HFFc6 (cell line): ENCODE measurements around the gene GNAT1. TPM values are rescaled to one million over a fixed set of nuclear protein-coding genes. Genes with fewer than 3 reads are reported as not detected.
"Not testable (repeated sequence)": the region's sequence is repeated elsewhere in the genome, so short reads cannot be mapped to it uniquely, and the experiment has no call there.

Experiments used
- DNase-seq: peaks from one replicate; pipeline ENCODE4 v3.0.0-alpha.2; 2018
- H3K27ac Mint-ChIP-seq: 2 replicates; pipeline ENCODE4 v1.8.0; 2020; ENCODE audit warnings: mild to moderate bottlenecking, mixed read lengths
- H3K27me3 Mint-ChIP-seq: 2 replicates; pipeline ENCODE4 v1.8.0; 2021; ENCODE audit warnings: mild to moderate bottlenecking, moderate library complexity, mixed read lengths; ENCODE audit not compliant: insufficient read depth
- H3K36me3 Mint-ChIP-seq: 2 replicates; pipeline ENCODE4 v1.8.0; 2021; ENCODE audit warnings: low read depth, mixed read lengths
- H3K4me1 Mint-ChIP-seq: 2 replicates; pipeline ENCODE4 v1.8.0; 2020; ENCODE audit warnings: low read depth, mixed read lengths
- H3K4me3 Mint-ChIP-seq: 2 replicates; pipeline ENCODE4 v1.8.0; 2020; ENCODE audit warnings: mild to moderate bottlenecking, moderate library complexity, mixed read lengths
- H3K9me3 Mint-ChIP-seq: 2 replicates; pipeline ENCODE4 v1.8.0; 2020; ENCODE audit warnings: mild to moderate bottlenecking, mixed read lengths
- total RNA-seq, 6 experiments: library from RNA; stranded (reverse); fragmentation: NEBNext Ultra II Directional; extraction: Animal tissue kit (Norgen Biotek cat#: 25700); gene quantifications; 2 replicates in 1 of 6; 3 replicates in 5 of 6; pipeline ENCODE4 v1.2.3, GENCODE V29; 2021
- TF ChIP-seq, protein P1 (sequence below): fragments of 200-600 bp; sonication (generic); IDR thresholded peaks from 2 replicates; pipeline ENCODE4 v1.5.0; 2021; ENCODE audit warnings: antibody characterized with exemption, mild to moderate bottlenecking

The GNAT1 gene
- total RNA-seq, 6 experiments from 2014 or later, result not detected

DNA sequence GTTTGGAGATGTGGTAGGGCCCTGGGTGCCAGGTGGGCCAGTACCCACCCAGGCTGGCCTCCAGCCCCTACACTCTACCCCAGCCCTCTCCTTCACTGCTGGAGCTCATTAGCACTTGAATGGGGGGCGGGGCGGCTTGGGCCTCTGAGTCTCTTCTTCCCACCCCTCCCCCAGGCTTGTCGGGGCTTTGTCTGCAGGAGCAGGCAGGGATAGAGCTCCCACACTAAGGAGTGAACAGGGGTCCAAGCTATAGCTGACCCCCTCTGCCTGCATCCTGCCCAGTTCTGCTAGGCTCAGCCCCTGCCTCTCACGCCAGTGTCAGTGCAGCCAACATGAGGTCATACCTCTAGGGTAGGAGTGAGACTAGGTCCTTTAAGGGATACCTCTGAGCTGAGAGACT lies 49.8 kb downstream of the GNAT1 start:
- DNase-seq, result no peak
- TF ChIP-seq, protein P1, sequence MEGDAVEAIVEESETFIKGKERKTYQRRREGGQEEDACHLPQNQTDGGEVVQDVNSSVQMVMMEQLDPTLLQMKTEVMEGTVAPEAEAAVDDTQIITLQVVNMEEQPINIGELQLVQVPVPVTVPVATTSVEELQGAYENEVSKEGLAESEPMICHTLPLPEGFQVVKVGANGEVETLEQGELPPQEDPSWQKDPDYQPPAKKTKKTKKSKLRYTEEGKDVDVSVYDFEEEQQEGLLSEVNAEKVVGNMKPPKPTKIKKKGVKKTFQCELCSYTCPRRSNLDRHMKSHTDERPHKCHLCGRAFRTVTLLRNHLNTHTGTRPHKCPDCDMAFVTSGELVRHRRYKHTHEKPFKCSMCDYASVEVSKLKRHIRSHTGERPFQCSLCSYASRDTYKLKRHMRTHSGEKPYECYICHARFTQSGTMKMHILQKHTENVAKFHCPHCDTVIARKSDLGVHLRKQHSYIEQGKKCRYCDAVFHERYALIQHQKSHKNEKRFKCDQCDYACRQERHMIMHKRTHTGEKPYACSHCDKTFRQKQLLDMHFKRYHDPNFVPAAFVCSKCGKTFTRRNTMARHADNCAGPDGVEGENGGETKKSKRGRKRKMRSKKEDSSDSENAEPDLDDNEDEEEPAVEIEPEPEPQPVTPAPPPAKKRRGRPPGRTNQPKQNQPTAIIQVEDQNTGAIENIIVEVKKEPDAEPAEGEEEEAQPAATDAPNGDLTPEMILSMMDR, result no peak
- H3K4me3 Mint-ChIP-seq, result peak overlapping the region; percentile 57; the same call in 1 of the 2 replicates
- peak overlapping the region; percentile 67 for H3K27ac Mint-ChIP-seq
- H3K9me3 Mint-ChIP-seq, result no peaks in the 10 kb centered on the region
- peaks cover 18% of the 10 kb centered on the region for H3K36me3 Mint-ChIP-seq
- H3K4me1 Mint-ChIP-seq, result peaks cover 68% of the 10 kb centered on the region
- H3K27me3 Mint-ChIP-seq, result peaks cover 4% of the 10 kb centered on the region; the same call in 1 of the 2 replicates

DNA sequence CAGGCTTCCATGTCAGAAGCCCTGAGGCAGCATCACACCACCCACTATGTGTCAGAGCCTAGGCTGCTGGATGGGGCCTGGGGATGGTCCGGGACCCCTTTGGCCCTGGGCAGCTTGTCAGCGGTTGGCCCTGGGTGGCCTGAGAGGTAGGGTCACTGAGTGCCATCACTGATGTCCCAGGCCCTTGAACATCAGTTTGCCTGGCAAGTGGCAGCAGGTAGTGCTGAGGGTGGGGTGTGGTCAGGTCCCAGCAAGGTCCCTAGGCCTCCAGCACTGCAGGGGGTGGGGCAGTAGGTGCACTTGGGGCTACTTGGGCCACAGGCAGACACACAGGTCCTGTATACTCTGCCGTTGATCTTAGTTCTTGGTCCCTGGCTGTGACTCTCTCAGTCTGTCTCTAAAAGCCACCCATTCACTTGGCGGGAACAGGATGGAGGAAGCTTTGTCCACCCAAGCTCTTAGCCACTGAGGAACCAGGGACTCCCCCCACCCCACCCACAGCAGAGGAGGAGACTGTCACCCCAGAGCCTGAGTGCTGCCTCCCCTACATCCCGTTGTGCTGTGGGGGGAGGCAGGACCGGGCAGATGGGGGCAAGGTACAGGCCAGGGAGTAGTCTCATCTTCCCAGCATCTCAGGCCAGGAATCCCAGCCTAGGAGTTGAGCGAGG lies 50.4 kb downstream of the GNAT1 start:
- Mint-ChIP-seq H3K9me3 (no peaks in the 10 kb centered on the region), H3K4me3 (no peak overlapping the region), H3K27ac (peak overlapping the region; percentile 67), H3K27me3 (peaks cover 4% of the 10 kb centered on the region; the same call in 1 of the 2 replicates), H3K4me1 (peaks cover 75% of the 10 kb centered on the region), H3K36me3 (peaks cover 16% of the 10 kb centered on the region)
- TF ChIP-seq, protein P1, result no peak
- DNase-seq, result no peak

DNA sequence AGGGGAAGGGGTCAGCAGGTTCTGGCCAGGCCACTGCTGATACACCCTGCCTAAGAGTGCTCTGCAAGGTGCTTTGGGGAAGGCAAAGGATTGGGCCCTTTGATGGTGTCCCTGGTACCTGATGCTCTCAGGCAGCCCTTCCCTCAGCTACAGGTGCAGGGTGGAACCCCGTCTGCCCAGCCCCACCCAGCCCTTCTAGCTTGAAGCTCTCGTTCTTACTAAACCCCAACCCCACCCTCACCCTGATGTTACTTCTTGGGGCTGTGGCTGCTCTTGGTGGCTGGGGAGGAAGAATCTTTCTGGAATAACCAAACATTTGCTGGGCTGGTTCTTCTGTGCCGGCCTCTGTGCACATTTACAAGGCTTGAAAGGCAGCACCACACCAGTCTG lies 51.0 kb downstream of the GNAT1 start:
- Mint-ChIP-seq H3K36me3 (peaks cover 11% of the 10 kb centered on the region), H3K9me3 (no peaks in the 10 kb centered on the region), H3K4me1 (peaks cover 80% of the 10 kb centered on the region), H3K4me3 (peak overlapping the region; percentile 41; the same call in 1 of the 2 replicates), H3K27me3 (peaks cover 5% of the 10 kb centered on the region; the same call in 1 of the 2 replicates), H3K27ac (peak overlapping the region; percentile 81)
- TF ChIP-seq, protein P1, result no peak
- no peak for DNase-seq

DNA sequence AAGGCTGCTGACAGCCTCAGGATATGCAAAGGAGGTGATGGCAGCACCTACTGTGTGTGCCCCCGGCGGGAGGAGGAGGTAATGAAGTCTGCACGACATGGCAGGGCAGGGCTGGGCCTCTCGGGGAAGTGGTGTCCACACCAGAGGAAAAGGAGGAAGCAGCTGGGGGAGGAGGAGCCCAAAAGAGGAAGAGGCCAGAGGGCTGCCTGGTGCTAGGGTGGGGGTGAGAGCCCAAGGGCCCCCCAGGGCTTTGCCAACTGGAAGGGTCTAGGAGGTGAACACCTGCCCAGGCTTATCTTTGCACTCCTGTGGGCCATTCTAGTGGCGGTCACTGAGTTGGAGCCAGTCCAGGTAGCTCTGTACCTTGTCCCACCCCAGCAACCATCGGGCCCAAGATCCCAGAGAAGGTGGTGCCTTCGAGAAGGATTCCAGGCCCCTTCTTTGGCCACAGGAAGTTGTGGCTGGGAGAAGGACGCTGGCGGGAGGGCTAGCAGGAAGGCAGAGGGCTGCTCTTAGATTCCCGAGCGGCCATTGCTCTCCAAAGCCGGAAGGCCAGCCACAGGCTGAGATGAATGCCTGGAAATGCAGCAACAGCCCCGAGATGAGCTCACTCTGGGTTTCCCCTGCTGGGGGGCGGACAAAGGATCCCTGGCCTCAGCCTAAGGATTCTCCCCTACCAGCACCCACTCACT lies 51.6 kb downstream of the GNAT1 start:
- Mint-ChIP-seq H3K4me1 (peaks cover 82% of the 10 kb centered on the region), H3K9me3 (no peaks in the 10 kb centered on the region), H3K4me3 (peak overlapping the region; percentile 41; the same call in 1 of the 2 replicates), H3K27ac (peak overlapping the region; percentile 96), H3K27me3 (peaks cover 6% of the 10 kb centered on the region; the same call in 1 of the 2 replicates), H3K36me3 (peaks cover 6% of the 10 kb centered on the region)
- TF ChIP-seq, protein P1, result no peak
- no peak for DNase-seq

DNA sequence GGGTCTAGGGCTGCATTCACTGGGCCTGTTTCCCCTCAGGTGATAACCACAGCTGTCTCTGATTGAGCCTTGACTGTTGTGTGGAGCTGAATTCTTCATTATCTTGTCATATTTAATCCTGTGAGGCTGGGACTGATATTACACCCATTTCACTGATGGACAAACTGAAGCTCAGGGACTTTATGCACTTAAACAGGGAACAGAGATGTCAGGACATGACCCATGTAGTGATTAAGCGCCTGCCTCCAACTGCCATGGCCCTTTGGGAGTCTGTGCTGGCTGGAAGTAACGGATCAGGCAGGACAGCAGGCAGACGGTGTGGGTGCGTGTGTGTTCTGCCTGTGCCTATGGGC lies 52.1 kb downstream of the GNAT1 start:
- Mint-ChIP-seq H3K27ac (peak overlapping the region; percentile 96), H3K4me3 (no peak overlapping the region), H3K9me3 (no peaks in the 10 kb centered on the region), H3K27me3 (peaks cover 6% of the 10 kb centered on the region; the same call in 1 of the 2 replicates), H3K4me1 (peaks cover 82% of the 10 kb centered on the region), H3K36me3 (peaks cover 6% of the 10 kb centered on the region; the same call in 1 of the 2 replicates)
- TF ChIP-seq, protein P1, result no peak
- DNase-seq, result no peak

DNA sequence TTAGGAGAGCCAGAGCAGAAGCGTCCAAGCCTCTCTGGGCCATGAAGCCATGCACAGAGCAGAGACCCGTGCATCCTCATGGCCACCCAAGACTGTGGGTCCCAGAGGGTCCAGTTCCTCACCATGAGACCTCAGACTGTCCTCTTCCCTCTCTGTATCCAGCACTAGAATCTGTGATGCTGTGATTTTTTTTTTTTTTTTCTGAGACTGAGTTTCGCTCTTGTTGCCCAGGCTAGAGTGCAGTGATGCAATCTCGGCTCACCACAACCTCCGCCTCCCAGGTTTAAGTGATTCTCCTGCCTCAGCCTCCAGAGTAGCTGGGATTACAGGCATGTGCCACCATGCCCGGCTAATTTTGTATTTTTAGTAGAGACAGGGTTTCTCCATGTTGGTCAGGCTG lies 53.4 kb downstream of the GNAT1 start:
- not testable (repeated sequence) for H3K9me3 Mint-ChIP-seq, H3K36me3 Mint-ChIP-seq, DNase-seq, H3K27me3 Mint-ChIP-seq
- Mint-ChIP-seq H3K4me3 (peak overlapping the region; percentile 82; the same call in 1 of the 2 replicates), H3K4me1 (peaks cover 82% of the 10 kb centered on the region), H3K27ac (peak overlapping the region; percentile 96)
